Choroid plexus epithelial cell (primary cell): ENCODE measurements around the gene FOCAD.
A peak's percentile ranks its signal among the peaks of the same experiment; 100 is the strongest.

Experiments used
- DNase-seq: peaks from one replicate; pipeline ENCODE4 v3.0.0-alpha.2; 2010; ENCODE audit warnings: low read depth
- H3K4me3 ChIP-seq: 2 replicates; pipeline ENCODE4 v1.5.1; 2011; ENCODE audit warnings: low read depth, mild to moderate bottlenecking, control low read depth, low read length, moderate library complexity
- CTCF ChIP-seq: conservative IDR thresholded peaks from 2 replicates; pipeline ENCODE4 v1.5.1; 2011; ENCODE audit warnings: low read depth, mild to moderate bottlenecking, control low read depth, inconsistent platforms, low read length, moderate library complexity

Gene FOCAD

GRCh38 chr9:20728493-20729220 is 44.6 kb downstream of the FOCAD start:
- TF ChIP-seq CTCF = no peak
- H3K4me3 ChIP-seq = no peak overlapping the region
- DNase-seq = peak; percentile 79

- H3K4me3 ChIP-seq = no peak overlapping the region
- peak; percentile 6 for DNase-seq
- TF ChIP-seq CTCF = no peak
These were observed 45.5 kb downstream of the FOCAD start for GRCh38 chr9:20729523-20729922.

- peak; percentile 76 for DNase-seq
- no peak overlapping the region for H3K4me3 ChIP-seq
- no peak for TF ChIP-seq CTCF
These were observed 48.1 kb downstream of the FOCAD start for GRCh38 chr9:20732118-20732517.

- no peak for DNase-seq
- no peak overlapping the region for H3K4me3 ChIP-seq
- TF ChIP-seq CTCF = no peak
These were observed 50.2 kb downstream of the FOCAD start for GRCh38 chr9:20734275-20734674.

GRCh38 chr9:20740304-20740703 is 56.2 kb downstream of the FOCAD start:
- TF ChIP-seq CTCF = no peak
- DNase-seq = no peak
- H3K4me3 ChIP-seq = no peak overlapping the region

GRCh38 chr9:20740929-20741582 is 57.0 kb downstream of the FOCAD start:
- DNase-seq = no peak
- TF ChIP-seq CTCF = no peak
- H3K4me3 ChIP-seq = no peak overlapping the region

- TF ChIP-seq CTCF = no peak
- DNase-seq = no peak
- H3K4me3 ChIP-seq = no peak overlapping the region
These were observed 58.8 kb downstream of the FOCAD start for GRCh38 chr9:20742833-20743232.
